ENCODE measurements around the gene MT1F.

GRCh38 chr16:56688762-56689161 lies 31.0 kb downstream of the MT1F start:
- TF ChIP-seq EZH2 (IDR thresholded peaks at IDR 0.05; ENCODE audit: borderline replicate concordance, insufficient read depth, low read length, poor library complexity, severe bottlenecking) (no peak), RAD21 (conservative IDR thresholded peaks at IDR 0.05) (no peak), CTCF (IDR thresholded peaks at IDR 0.05; ENCODE audit: poor library complexity, severe bottlenecking) (no peak)

All from neural cell (in vitro differentiated cells).